ENCODE measurements around the gene POLR1A.

The POLR1A gene

DNA sequence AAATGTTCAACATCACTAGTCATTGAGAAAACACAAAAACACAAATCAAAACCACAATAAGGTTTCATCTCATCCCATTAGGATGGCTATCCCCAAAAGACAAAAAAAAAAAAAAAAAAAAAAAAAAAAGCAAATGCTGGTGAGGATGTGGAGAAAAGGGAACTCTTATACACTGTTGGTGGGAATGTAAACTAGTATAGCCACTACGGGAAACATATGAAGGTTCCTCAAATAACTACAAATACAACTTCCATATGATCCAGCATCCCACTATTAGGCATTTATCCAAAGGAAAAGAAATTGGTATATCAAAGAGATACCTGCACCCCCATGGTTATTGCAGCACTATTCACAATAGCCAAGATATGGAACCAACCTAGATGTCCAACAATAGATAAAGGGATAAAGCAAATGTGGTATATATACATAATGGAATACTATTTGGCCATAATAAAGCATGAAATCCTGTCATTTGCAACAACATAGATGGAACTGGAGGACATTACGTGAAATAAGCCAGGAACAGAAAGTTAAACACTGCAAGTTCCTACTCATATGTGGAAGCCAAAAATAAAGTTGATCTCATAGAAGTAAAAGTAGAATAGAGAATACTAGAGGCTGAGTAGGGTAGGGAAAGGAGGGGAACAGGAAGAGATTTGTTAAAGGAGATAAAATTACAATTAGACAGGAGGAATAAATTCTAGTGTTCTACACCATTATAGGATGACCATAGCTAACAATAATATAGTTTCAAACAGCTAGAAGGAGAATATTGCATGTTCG is 8.4 kb downstream of the POLR1A start:
- no peak for DNase-seq (ENCODE audit: low read depth in 2 of 2)

- DNase-seq (ENCODE audit: low read depth in 2 of 2) = no peak
These were observed 11.5 kb downstream of the POLR1A start for GRCh38 chr2:86094229-86094628.

- DNase-seq (ENCODE audit: low read depth in 2 of 2) = no peak
These were observed 17.5 kb downstream of the POLR1A start for GRCh38 chr2:86087936-86088850.

- no peak for DNase-seq (ENCODE audit: low read depth in 2 of 2)
These were observed 22.9 kb downstream of the POLR1A start for GRCh38 chr2:86082756-86083155.

DNA sequence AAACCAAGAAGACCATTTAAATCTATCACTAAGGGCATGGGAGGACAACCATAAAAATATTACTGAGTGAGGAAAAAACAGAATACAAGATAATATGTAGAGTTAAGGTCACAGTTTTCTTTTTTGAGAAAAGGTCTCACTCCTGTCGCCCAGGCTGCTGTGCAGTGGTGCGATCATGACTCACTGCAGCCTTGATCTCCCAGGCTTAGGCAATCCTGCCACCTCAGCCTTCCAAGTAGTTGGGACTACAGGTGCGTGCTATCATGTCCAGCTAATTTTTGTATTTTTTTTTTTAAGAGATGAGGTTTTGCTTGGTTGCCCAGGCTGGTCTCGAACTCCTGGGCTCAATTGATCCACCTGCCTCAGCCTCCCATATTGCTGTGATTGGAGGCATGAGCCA is 24.0 kb downstream of the POLR1A start:
- DNase-seq (ENCODE audit: low read depth in 2 of 2) = no peak

DNA sequence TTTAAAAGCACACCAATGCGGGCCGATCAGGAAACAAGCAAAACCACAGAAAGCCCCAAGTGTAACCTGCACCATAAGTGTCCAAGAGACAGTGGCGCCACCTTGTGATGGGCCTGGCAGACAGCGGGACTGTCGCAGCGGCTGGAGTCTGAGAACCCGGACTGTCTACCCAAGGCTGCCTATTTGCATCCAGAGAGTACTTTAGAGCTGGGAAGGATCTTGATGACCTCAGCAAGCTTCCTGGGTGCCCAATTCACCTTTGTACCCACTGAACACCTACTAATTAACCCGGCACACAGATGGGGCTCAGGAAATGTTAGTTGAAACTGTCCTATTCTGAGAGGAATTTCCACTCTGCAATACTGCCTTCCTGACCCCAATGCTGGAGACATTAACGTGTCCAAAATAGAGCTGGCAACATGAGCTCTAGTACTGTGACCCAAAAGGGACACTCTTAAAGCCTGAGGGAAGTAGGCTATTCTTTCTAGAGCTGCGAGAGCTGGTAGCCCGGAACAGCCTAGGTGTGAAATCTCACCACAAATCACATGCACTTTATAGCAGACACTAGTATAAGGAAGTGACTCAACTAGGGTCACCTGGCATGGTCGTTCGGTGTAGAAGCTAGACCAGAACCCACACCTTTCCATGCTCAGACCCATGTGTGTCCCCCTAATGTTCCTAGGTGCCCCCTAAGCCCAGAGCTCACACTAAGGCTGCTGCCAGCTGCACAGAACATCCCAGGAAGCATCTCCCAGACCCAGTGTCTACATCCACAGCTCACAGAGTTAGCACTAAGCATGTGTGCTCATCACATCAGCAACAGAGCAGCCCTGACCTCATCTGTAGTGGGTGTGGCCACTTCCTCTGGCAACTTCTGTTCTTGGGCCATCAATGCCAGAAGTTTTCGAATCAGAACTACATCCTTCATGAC is 25.4 kb downstream of the POLR1A start:
- DNase-seq (ENCODE audit: low read depth in 2 of 2) = peak; percentile 46 to 55

- DNase-seq (ENCODE audit: low read depth in 2 of 2) = no peak
These were observed 26.7 kb downstream of the POLR1A start for GRCh38 chr2:86078774-86079545.

DNA sequence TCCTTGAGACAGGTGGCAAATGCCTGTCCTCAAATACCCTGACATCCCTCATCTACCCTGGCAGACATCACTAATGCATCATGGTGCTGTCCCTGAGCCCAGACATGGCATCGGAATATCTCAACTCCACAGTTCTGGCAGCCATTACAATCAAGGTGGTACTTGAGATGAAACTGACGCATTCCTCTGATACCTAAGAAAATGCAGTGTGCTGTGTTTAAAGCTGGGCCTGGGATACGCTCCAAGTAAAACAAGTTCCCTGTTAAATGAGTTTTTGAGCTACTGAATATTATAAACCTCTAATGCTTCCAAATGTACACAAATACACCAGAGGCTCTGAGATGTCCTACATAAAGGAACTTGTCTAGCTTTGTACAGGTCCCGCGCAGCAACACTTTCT is 29.8 kb downstream of the POLR1A start:
- no peak for DNase-seq (ENCODE audit: low read depth in 2 of 2)

DNA sequence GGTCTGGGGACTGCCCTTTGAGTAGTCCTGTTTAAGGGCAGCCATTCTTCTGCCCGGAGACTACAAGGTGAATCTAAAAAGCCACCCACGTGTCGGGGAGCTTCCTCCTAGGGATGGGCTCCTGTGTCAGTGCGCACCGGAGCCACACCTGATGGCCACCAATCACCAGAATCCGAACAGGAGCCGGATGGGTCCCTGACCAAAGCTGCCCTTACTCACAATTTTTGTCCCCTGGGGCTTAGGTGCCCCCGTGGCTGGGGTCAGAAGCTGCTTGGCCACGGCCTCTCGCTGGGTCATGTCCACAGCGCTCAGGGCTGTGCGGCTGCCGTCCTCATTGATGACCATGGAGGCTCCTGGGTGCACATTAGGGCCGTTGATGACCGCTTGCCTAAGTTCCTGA is 30.9 kb downstream of the POLR1A start:
- DNase-seq (ENCODE audit: low read depth in 2 of 2) = no peak

GRCh38 chr2:86074256-86074655 is 31.4 kb downstream of the POLR1A start:
- no peak for DNase-seq (ENCODE audit: low read depth in 2 of 2)

- DNase-seq (ENCODE audit: low read depth in 2 of 2) = no peak
These were observed 32.5 kb downstream of the POLR1A start for GRCh38 chr2:86073225-86073624.

- DNase-seq (ENCODE audit: low read depth in 2 of 2) = no peak
These were observed 33.3 kb downstream of the POLR1A start for GRCh38 chr2:86072271-86072858.

DNA sequence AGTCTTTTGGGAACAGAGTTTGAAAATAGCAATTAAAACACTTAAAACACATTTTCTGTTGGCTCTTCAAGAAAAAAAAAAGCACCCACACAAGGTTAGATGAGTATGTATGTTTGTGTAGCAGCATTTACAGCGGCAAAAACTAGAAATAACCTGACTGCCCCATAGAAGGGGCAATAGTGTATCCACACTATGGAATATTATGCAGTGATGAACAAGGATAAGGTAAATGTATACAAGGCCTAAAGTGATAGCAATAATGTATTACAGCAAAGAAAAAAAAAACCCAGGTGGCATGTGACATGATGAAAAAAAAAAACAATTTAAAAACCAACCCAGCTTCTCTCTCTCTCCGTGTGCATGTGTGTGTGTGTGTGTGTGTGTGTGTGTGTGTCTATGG is 34.8 kb downstream of the POLR1A start:
- no peak for DNase-seq (ENCODE audit: low read depth in 2 of 2)

DNA sequence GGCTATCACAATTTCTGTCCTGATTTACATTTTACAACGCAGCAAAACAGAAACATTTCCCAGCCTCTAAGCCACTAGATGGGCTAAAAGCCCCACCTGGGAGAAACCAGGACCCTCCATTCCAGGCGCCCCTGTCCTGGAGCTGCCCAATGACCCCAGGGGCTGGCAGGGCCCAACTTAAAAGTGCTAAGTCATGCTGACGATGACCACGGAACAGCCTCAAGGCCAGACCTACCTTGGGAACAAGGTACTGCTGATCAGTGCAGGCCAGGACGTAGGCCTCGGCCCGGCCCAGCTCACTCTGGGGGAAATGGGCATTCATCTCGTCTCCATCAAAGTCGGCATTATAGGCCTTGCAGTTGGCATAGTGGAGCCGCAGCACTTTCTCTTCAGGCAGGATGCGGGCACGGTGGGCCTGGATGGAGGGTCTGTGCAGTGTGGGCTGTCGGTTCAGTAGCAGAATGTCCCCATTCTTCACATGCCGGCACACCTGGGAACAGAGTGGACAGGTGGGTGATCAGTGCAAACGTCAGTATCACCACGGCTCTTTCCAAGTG is 35.8 kb downstream of the POLR1A start:
- DNase-seq (ENCODE audit: low read depth in 2 of 2) = no peak

DNA sequence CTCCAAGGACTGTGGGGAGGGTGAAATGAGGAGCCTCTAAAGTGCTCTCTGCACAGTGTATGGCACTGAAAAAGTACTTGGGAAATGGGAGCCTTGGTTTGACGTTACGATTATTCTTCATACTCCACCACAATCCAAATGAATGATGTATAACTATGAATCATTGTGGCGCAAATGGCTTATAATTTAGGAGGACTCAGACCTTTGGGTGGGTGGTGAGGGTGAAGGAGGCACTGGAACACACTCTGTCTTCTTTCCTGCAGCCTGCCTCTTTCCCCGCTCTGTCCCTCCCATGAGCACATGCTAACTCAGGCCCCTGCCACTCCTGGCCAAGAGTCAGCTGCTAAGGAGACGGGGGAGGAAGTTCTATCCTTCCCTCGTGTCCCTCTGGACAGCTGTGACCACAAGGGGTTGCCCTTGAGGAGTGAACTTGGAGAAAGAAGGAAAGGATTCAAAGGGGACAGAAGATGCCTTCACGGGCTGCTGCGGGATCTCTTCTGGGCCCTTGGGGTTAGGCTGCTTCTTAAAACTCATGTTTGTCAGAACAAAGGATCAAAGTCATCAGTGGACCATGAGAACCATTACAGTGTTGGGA is 36.5 kb downstream of the POLR1A start:
- no peak for DNase-seq (ENCODE audit: low read depth in 2 of 2)

DNA sequence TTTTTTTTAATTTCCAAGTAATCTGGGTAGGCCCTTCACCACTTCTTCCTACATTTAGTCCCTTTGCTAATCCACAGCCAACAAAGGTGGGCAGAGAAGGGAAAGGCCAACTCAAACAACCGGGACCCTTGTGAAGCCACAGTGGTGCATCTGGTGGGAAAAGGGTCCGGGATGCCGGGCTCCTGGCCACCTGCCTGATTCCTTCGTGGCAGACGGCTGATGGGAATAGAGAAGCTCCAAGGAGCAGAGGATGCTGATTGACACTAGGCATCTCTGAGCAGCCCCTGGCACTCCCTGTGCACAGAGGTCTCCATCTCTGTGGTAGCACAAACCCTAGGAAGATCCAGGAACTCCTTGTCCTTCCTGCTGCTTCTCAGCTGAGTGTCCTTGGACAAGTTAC is 37.0 kb downstream of the POLR1A start:
- no peak for DNase-seq (ENCODE audit: low read depth in 2 of 2)

- peak in 1 of 2 donors; percentile 15 for DNase-seq (ENCODE audit: low read depth in 2 of 2)
These were observed 37.5 kb downstream of the POLR1A start for GRCh38 chr2:86068136-86068588.

GRCh38 chr2:86066915-86067314 is 38.8 kb downstream of the POLR1A start:
- no peak for DNase-seq (ENCODE audit: low read depth in 2 of 2)

DNA sequence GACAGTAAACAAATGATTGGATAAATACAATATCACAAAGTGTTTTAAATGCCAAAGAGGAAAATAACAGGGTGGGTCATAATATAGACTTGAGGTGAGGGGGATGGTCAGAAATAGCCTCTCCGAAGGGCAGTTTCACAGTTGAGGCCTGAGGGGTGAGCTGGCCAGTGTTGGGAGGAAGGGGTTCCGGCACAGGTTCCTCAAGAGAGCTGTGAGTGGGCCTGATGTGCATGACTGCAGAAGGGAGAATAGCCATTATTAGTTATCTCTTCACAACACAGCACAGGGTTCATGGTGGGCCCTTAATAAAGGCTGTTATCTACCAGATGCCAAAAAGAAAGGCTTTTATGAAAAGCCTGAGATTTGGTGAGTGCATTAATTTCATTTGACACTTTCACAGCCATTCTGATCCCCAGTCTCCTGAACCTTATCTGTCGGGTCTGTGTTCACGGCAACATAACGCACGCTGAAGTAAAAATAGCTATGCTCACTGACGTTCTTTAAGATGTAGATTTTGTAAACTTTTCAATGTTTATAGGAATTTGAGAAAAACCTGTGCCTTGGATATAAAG is 39.6 kb downstream of the POLR1A start:
- no peak for DNase-seq (ENCODE audit: low read depth in 2 of 2)

DNA sequence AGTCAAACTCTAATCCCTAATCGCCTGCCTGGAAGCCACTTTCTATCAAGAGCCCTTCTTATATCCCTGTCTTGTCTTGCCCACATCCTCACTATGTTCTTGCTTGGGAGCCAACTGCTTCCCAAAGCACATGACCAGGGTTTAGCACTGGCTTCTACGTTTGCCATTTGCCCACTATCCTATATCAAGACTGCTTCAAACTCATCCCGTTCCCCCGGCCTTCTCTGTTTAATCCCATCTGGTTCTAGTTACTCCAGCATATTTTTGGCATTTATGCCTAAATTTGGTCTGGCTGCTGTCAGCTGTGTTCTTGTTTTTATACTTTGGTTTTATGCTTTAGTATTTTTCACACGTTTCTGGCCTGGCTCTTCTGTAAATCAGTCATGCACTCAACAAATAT is 40.2 kb downstream of the POLR1A start:
- no peak for DNase-seq (ENCODE audit: low read depth in 2 of 2)
